Lower leg skin (tissue), 4 donors: ENCODE measurements around the gene ZYX. TPM values are rescaled to one million over a fixed set of nuclear protein-coding genes. Genes with fewer than 3 reads are reported as not detected.

ENCODE experiments used
- DNase-seq, 2 donors: peaks; one replicate each; pipeline ENCODE4 v3.0.0-alpha.2; 2019; ENCODE audit warnings: low spot score in 2 of 2
- H3K4me3 ChIP-seq: fragments of 200-600 bp; sonication (generic); 2 replicates; pipeline ENCODE4 v1.5.1; 2017; ENCODE audit warnings: mild to moderate bottlenecking, low read depth; ENCODE audit not compliant: poor library complexity, severe bottlenecking
- POLR2A ChIP-seq, 2 donors: fragments of 450-650 bp; IDR thresholded peaks; one replicate each; pipeline ENCODE4 v1.6.1; 2016 to 2017; ENCODE audit warnings: antibody characterized with exemption in 2 of 2, mild to moderate bottlenecking in 1 of 2, moderate library complexity in 1 of 2
- WGBS, 2 donors: methylation state at CpG; one replicate each; pipeline ENCODE4 v1.1.5; 2018; 5-methylcytosine and 5-hydroxymethylcytosine counted together
- intact Hi-C: fragments of 100-400 bp; cut with DNase I; formaldehyde crosslinking; loops from one replicate; pipeline ENCODE4 v1.15.0; 2023; ENCODE audit warnings: low total_unique reads
- total RNA-seq, 4 donors: library from RNA; depleted of rRNA; stranded (reverse); fragments of >200 nt; gene quantifications; one replicate each; pipeline ENCODE4 v1.1.0, GENCODE V29; 2016
- TF ChIP-seq, protein P1 (sequence below), 3 donors: fragments of 450-650 bp; IDR thresholded peaks; one replicate each; pipeline ENCODE4 v1.5.1; 2016; ENCODE audit warnings: antibody characterized with exemption in 3 of 3, mild to moderate bottlenecking in 3 of 3, moderate library complexity in 2 of 3

Gene ZYX
- total RNA-seq, 4 donors from 2014 or later, result 45.6 to 91.1 (median 60.9) TPM

GRCh38 chr7:143354376-143354775 is 26.8 kb upstream of the ZYX start:
- DNase-seq, result no peak
- intact Hi-C loops, result no loop called here

DNA sequence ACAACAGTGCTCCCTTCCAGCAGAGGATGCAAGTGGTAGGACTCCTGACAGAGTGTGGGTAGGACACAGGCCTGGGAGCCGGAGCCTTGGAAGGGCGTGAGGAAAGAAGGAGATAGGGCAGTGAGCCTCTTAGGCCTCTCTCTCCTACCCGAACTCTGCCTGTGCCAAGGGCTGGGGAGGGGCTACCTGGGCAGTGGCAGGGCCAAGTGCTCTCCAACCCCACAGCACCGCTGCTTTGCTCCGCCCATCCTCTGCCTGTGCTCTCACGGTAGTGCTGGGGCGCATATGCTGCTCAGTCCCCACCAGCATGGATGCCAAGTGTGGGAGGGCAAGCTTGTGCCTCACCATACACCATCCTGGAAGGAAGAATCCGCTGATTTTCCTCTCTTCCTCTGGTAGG is 26.2 kb upstream of the ZYX start:
- H3K4me3 ChIP-seq, result no peak overlapping the region
- TF ChIP-seq, protein P1, sequence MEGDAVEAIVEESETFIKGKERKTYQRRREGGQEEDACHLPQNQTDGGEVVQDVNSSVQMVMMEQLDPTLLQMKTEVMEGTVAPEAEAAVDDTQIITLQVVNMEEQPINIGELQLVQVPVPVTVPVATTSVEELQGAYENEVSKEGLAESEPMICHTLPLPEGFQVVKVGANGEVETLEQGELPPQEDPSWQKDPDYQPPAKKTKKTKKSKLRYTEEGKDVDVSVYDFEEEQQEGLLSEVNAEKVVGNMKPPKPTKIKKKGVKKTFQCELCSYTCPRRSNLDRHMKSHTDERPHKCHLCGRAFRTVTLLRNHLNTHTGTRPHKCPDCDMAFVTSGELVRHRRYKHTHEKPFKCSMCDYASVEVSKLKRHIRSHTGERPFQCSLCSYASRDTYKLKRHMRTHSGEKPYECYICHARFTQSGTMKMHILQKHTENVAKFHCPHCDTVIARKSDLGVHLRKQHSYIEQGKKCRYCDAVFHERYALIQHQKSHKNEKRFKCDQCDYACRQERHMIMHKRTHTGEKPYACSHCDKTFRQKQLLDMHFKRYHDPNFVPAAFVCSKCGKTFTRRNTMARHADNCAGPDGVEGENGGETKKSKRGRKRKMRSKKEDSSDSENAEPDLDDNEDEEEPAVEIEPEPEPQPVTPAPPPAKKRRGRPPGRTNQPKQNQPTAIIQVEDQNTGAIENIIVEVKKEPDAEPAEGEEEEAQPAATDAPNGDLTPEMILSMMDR (IDR thresholded peaks at IDR 0.05), result no peak
- no peak for TF ChIP-seq POLR2A (IDR thresholded peaks at IDR 0.05)
- intact Hi-C loops, result no loop called here
- WGBS, 2 donors, result 76 to 91% methylated on average over 8 of the region's 8 CpGs
- DNase-seq, result peak in 1 of 2 donors; percentile 53

More at GRCh38 chr7:143354376-143354775, 26.8 kb upstream of the ZYX start:
- TF ChIP-seq, protein P1 (IDR thresholded peaks at IDR 0.05), result no peak
- TF ChIP-seq POLR2A (IDR thresholded peaks at IDR 0.05), result no peak
- WGBS, 2 donors, result 90 to 92% methylated on average over 8 of the region's 8 CpGs
- H3K4me3 ChIP-seq, result no peak overlapping the region

- 90 to 92% methylated on average over 16 of the region's 16 CpGs for WGBS, 2 donors
- TF ChIP-seq, protein P1 (IDR thresholded peaks at IDR 0.05), result no peak
- no peak for TF ChIP-seq POLR2A (IDR thresholded peaks at IDR 0.05)
- intact Hi-C loops, result no loop called here
Measured at GRCh38 chr7:143355450-143356385, 25.4 kb upstream of the ZYX start.

DNA sequence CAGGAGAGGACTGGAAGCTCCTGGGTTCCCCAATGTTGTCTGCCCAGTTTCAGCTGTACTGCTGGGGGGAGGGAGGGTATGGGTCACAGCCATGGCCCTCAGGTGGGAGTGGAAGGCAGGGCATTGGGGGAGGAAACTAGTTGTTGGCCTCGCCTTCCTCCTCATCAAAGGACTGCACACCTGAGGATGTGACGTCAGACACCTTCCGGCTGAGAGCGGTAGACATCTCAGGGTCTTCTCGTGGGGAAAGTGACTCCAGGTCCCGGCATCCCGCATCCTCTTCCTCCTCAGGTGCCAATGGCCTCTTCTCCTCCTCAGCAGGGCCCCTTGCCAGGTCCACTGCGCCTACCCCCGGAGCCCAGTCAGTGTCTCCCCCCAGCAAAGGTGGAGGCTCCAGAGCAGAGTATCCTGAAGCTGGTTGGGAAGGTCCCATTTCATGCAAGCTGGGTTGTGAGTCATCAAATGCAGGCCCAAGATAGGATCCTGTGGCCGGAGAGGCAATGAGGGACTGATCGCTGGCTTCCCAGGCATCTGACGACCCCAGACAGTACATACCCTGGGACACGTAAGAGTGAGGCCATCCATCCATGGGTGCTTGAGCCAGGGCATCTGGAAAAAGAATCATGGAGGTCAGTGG is 24.6 kb upstream of the ZYX start:
- TF ChIP-seq POLR2A (IDR thresholded peaks at IDR 0.05), result no peak
- TF ChIP-seq, protein P1 (IDR thresholded peaks at IDR 0.05), result no peak

More at GRCh38 chr7:143355450-143356385, 25.4 kb upstream of the ZYX start:
- DNase-seq, result peak in 1 of 2 donors; percentile 79
- H3K4me3 ChIP-seq, result no peak overlapping the region

GRCh38 chr7:143358626-143359025 is 22.5 kb upstream of the ZYX start:
- peak in 1 of 2 donors; percentile 75 for DNase-seq
- intact Hi-C loops, result no loop called here
- TF ChIP-seq POLR2A (IDR thresholded peaks at IDR 0.05), result no peak
- TF ChIP-seq, protein P1 (IDR thresholded peaks at IDR 0.05), result no peak
- H3K4me3 ChIP-seq, result no peak overlapping the region
- WGBS, 2 donors, result 87 to 90% methylated on average over 12 of the region's 12 CpGs

More for the DNA sequence above, 24.6 kb upstream of the ZYX start:
- intact Hi-C loops, result no loop called here
- WGBS, 2 donors, result 94 to 98% methylated on average over 11 to 13 of the region's 13 CpGs
- no peak overlapping the region for H3K4me3 ChIP-seq
- peak in 1 of 2 donors; percentile 74 for DNase-seq
